Skeletal muscle tissue (tissue), 4 donors: Measurements from ENCODE around the gene PSTPIP1. TPM values are rescaled to one million over a fixed set of nuclear protein-coding genes. Genes with fewer than 3 reads are reported as not detected.
"Not testable (repeated sequence)": the region's sequence is repeated elsewhere in the genome, so short reads cannot be mapped to it uniquely, and the experiment has no call there.

ENCODE experiments used
- H3K27ac ChIP-seq: one replicate; pipeline ENCODE4 v1.7.0; 2013; ENCODE audit warnings: mild to moderate bottlenecking, low read depth, low read length, inconsistent platforms
- H3K27me3 ChIP-seq, 3 donors: one replicate each; pipeline ENCODE4 v1.7.0; 2013; ENCODE audit warnings: low read length in 3 of 3; ENCODE audit not compliant: control insufficient read depth in 3 of 3, insufficient read depth in 3 of 3
- H3K36me3 ChIP-seq, 3 donors: one replicate each; pipeline ENCODE4 v1.7.0; 2013; ENCODE audit warnings: low read length in 3 of 3; ENCODE audit not compliant: control insufficient read depth in 3 of 3, insufficient read depth in 3 of 3
- H3K4me1 ChIP-seq, 3 donors: one replicate each; pipeline ENCODE4 v1.7.0; 2013; ENCODE audit warnings: low read length in 3 of 3, mild to moderate bottlenecking in 3 of 3; ENCODE audit not compliant: control insufficient read depth in 3 of 3, insufficient read depth in 3 of 3
- H3K4me3 ChIP-seq, 3 donors: one replicate each; pipeline ENCODE4 v1.7.0; 2013; ENCODE audit warnings: low read length in 3 of 3
- H3K9ac ChIP-seq, 3 donors: one replicate each; pipeline ENCODE4 v1.7.0; 2013; ENCODE audit warnings: low read length in 3 of 3, mild to moderate bottlenecking in 3 of 3, moderate library complexity in 2 of 3, low read depth in 1 of 3
- H3K9me3 ChIP-seq, 3 donors: one replicate each; pipeline ENCODE4 v1.7.0; 2013; ENCODE audit warnings: low read length in 3 of 3; ENCODE audit not compliant: control insufficient read depth in 3 of 3
- total RNA-seq: library from RNA; depleted of rRNA; stranded (reverse); fragments of >200 nt; gene quantifications from one replicate; pipeline ENCODE4 v1.2.3, GENCODE V29; 2014
- donor health status: Osteomylitis.

Gene PSTPIP1
- total RNA-seq, 1 donor from 2014 or later = 2.1 TPM

DNA sequence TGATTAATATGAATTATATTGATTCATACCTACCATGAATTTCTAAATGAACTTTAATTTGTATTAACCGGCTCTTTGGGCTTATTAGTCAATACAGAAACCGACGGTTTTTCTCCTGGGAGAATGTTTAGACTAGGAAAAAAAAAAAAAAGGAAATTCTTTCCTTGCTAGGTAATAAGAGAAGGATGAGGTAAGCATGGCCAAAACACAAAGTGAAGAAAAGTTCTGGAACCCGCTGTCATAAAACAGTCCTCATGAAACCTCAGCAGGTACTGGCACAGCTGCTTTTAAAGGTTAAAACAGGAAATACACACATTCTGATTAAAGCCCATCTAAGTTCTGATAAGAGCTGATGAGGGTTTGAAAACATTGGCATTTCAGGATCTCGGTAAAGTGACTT, 30.8 kb upstream of the PSTPIP1 start:
- no peaks in the 10 kb centered on the region for H3K9me3 ChIP-seq
- no peaks in the 10 kb centered on the region for H3K36me3 ChIP-seq
- H3K9ac ChIP-seq = no peak overlapping the region
- H3K4me3 ChIP-seq = no peak overlapping the region
- H3K27ac ChIP-seq = no peak overlapping the region
- H3K4me1 ChIP-seq = peaks cover 0 to 6% (median 5%) of the 10 kb centered on the region in 3 donors
- peaks cover 0 to 3% (median 0%) of the 10 kb centered on the region in 3 donors for H3K27me3 ChIP-seq

DNA sequence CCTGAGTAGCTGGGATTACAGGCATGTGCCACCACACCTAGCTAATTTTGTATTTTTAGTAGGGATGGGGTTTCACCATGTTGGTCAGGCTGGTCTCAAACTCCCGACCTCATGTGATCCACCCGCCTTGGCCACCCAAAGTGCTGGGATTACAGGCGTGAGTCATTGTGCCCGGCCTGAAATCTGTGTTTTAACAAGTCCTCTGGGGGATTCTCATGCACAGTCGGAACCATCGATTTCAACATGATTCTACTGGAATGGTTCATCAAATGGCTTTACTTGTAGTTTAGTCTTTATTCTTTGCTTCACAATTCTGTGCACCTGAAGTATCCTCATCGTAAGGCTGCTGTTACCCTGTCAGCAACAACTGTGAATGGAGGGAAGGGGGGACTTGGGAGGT, 28.9 kb upstream of the PSTPIP1 start:
- not testable (repeated sequence) for H3K27me3 ChIP-seq, H3K9ac ChIP-seq, H3K4me3 ChIP-seq, H3K4me1 ChIP-seq, H3K36me3 ChIP-seq, H3K27ac ChIP-seq, H3K9me3 ChIP-seq

DNA sequence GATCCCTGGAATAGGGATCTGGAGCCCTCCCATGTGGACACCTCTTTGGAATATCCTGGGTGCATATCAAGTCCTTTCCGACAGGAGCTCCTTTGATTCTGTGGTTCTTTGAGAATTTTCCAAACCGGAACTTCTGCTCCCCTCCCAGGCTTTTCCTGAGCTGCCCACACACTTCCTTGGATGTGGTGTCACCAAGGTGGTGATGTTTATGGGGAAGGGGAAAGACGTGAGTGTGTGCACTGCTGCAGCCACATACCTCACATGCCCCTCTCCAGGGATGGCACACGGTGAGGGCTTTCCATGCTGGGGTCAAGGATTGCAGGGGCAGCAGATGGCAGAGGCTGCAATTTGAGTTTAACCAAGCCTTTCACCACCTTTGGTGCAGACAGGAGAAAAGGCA, 27.9 kb upstream of the PSTPIP1 start:
- H3K9me3 ChIP-seq = no peaks in the 10 kb centered on the region
- peaks cover 0 to 3% (median 0%) of the 10 kb centered on the region in 3 donors for H3K27me3 ChIP-seq
- H3K27ac ChIP-seq = no peak overlapping the region

DNA sequence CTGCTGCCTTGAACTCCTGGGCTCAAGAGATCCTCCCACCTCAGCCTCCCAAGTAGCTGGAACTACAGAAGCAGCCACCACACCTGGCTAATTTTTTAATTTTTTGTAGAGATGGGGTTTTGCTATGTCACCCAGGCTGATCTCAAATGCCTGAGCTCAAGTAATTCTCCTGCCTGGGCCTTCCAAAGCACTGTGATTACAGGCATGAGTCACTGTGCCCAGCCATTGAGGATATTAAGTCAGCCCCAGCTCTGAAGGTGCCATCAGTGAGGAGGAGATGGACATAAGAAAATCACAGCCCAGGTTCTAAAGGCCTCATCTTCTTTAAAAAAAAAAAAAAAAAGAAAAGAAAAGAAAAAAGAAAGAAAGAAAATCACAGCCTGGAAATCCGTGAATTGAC, 26.6 kb upstream of the PSTPIP1 start:
- H3K4me1 ChIP-seq = peaks cover 6 to 11% (median 6%) of the 10 kb centered on the region in 3 donors
- no peaks in the 10 kb centered on the region for H3K9me3 ChIP-seq
- H3K4me3 ChIP-seq = no peak overlapping the region
- no peak overlapping the region for H3K27ac ChIP-seq
- H3K9ac ChIP-seq = no peak overlapping the region
- H3K36me3 ChIP-seq = no peaks in the 10 kb centered on the region
- H3K27me3 ChIP-seq = peaks cover 0 to 3% (median 0%) of the 10 kb centered on the region in 3 donors

More for the DNA sequence above, 27.9 kb upstream of the PSTPIP1 start:
- Histone ChIP-seq H3K36me3 (no peaks in the 10 kb centered on the region), H3K4me1 (peaks cover 0 to 6% (median 3%) of the 10 kb centered on the region in 3 donors), H3K9ac (no peak overlapping the region), H3K4me3 (no peak overlapping the region)

DNA sequence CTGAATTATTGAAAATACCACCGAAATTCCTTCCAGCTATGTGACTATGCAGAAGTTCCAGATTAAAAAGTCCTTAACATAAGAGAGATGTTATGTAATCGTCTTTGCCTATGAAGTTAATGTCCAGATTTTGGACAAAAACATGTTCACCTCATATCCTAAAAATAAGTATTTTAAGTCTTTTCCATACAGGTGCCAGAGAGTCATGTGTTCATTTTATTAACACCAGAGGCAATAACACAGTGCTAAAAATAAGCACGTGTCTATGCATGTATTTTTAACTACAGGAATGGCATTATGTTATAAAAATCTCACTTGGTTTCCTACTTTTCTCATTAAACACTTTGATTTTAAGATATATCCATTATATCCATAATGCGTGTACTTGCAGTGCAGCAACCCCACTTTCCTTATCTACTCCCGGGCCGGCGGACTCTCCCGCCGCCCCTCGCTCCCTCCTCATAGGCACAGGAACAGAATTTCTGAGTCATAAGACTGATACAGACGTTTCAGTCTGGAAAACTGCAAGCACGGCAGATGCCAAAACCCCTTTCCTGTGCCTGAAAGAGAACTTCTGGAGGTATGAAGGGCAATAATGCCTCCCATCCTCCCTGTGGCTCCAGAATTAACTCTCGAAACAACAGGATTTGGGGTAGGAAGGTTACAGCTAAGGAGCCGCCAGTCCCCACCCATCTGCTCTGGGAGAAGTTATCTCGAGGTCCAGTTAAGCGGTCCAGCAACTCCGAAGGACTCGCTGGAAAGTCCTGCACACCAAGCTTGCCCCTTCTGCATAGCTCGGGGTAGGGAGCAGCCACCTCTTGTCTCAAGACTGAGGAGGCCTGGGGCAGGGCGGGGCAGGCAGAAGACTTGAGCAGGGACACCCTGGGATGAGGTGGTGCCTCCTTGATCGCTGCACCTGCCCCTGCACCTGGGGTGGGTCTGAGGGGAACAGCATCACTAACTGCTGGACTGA, 22.3 kb upstream of the PSTPIP1 start:
- Histone ChIP-seq H3K36me3 (no peaks in the 10 kb centered on the region), H3K9ac (peak overlapping the region; percentile 24 to 71 (median 34)), H3K4me3 (peak overlapping the region; percentile 34 to 61 (median 52)), H3K9me3 (no peaks in the 10 kb centered on the region), H3K27me3 (no peaks in the 10 kb centered on the region), H3K4me1 (peaks cover 0 to 14% (median 6%) of the 10 kb centered on the region in 3 donors), H3K27ac (peak overlapping the region; percentile 71)

DNA sequence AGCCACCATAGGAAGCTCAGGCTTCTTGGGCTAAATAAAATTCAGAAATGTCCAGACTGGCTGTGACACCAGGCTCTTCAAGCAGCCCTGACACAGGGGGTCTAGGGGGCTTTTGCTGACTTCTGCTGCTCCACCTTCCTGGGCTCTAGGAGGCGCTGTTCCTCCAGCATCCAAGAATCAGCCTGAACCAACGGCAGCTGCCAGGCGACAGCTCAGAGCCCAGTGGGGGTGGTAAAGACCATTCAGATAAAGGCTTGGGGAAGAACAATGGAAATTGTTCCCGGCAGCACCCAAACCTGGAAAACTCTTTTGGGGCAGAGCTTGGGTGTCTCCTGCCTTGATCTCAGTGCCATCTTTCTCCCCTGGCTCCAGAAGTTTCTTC, 21.6 kb upstream of the PSTPIP1 start:
- Histone ChIP-seq H3K9me3 (no peaks in the 10 kb centered on the region), H3K9ac (no peak overlapping the region), H3K4me3 (peak overlapping the region in 1 of 3 donors; percentile 34), H3K27me3 (no peaks in the 10 kb centered on the region), H3K4me1 (peaks cover 0 to 14% (median 6%) of the 10 kb centered on the region in 3 donors), H3K27ac (peak overlapping the region; percentile 71), H3K36me3 (no peaks in the 10 kb centered on the region)

DNA sequence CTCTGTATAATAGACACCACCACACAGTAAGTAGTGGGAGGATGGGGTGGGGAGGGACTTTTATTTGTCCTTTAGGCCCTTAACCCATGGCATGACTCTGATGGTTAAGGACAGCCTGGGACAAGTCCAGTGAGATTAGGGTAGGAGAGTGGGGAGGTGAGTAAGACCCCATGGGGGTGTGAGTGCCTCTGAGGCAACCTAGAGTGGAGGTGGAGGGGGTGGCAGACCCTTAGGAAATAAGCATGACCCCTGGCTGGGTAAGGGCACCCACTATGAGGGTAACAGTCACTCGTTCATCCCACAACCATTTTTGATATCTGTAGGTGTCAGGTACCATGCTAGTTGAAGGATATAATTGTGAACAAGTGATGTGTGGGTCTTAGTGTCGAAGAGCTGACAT, 21.0 kb upstream of the PSTPIP1 start:
- no peak overlapping the region for H3K4me3 ChIP-seq
- H3K9ac ChIP-seq = no peak overlapping the region
- H3K9me3 ChIP-seq = no peaks in the 10 kb centered on the region
- peaks cover 0 to 14% (median 6%) of the 10 kb centered on the region in 3 donors for H3K4me1 ChIP-seq
- H3K27ac ChIP-seq = no peak overlapping the region
- no peaks in the 10 kb centered on the region for H3K36me3 ChIP-seq
- H3K27me3 ChIP-seq = no peaks in the 10 kb centered on the region

DNA sequence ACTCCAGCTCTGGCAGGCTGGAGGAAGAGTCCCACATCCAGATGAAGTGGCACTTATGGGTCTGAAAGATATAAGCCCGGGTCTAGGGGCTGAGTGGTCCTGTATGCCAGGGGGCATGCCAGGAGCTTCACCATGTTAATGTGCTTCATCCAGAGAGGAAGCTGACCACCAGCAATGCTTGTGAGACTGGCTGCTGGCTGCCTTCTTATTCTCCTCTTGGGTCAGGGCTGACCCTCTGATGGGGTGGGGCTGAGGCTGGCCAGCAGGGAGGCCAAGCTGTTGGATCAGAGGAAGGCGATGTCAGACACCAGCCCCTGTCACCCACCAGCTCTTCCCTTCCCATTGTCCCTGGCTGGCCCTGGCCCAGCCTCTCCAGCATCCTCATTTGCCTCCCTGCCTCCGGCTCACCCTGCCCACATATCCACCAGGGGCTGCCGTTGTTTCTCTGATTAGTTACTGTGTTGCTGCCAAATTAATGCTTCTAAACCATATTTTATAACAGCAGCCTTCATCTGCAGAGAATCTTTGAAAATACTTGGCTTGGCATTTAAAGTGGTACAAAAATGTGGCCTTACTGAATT, 20.4 kb upstream of the PSTPIP1 start:
- no peak overlapping the region for H3K9ac ChIP-seq

DNA sequence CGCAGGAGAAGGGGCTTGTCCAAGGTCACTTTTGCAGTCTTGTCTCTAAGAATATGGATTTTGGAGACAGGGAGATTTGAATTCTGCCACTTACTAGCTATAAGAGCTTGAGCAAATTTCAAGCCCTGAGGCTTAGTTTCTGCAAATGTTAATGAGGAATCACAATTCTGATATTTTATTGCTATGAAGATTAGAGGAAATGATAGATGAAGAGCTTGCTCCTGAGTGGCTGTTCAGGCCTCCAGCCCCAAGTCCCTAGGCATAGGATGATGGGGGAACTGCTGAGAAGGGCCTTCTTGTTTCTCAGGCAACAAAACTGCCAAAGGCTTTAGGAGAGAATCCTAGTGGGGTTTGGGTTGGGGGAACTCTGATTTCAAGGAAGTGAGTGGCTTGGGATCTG, 18.8 kb upstream of the PSTPIP1 start:
- no peaks in the 10 kb centered on the region for H3K27me3 ChIP-seq
- H3K9me3 ChIP-seq = no peaks in the 10 kb centered on the region
- no peak overlapping the region for H3K27ac ChIP-seq
- H3K4me1 ChIP-seq = peaks cover 0 to 14% (median 6%) of the 10 kb centered on the region in 3 donors
- no peak overlapping the region for H3K4me3 ChIP-seq
- no peak overlapping the region for H3K9ac ChIP-seq
- H3K36me3 ChIP-seq = no peaks in the 10 kb centered on the region

More for the DNA sequence above, 20.4 kb upstream of the PSTPIP1 start:
- Histone ChIP-seq H3K4me3 (no peak overlapping the region), H3K4me1 (peaks cover 0 to 14% (median 6%) of the 10 kb centered on the region in 3 donors), H3K27me3 (no peaks in the 10 kb centered on the region), H3K9me3 (no peaks in the 10 kb centered on the region), H3K36me3 (no peaks in the 10 kb centered on the region), H3K27ac (no peak overlapping the region)
